Activated naive CD4-positive, alpha-beta T cell treated with anti-CD3 and anti-CD28 coated beads, Interleukin-2, amount 50 U/mL, for 72 hours (primary cell): Measurements from ENCODE around the gene OTUB2. TPM values are rescaled to one million over a fixed set of nuclear protein-coding genes. Genes with fewer than 3 reads are reported as not detected.
A peak's percentile ranks its signal among the peaks of the same experiment; 100 is the strongest.

Source experiments
- ATAC-seq, 2 donors: fragments of 150-1000 bp; cut with Tn5 transposase; 2 replicates each; pipeline ENCODE4 v1.10.0; 2021; ENCODE audit warnings: mild to moderate bottlenecking in 2 of 2, moderate library complexity in 2 of 2
- DNase-seq, 2 donors: peaks; one replicate each; pipeline ENCODE4 v3.0.0; 2021 to 2022; ENCODE audit warnings: low spot score in 2 of 2
- H3K27ac Mint-ChIP-seq, 2 donors: one replicate each; pipeline ENCODE4 v1.8.0; 2022; ENCODE audit warnings: mild to moderate bottlenecking in 2 of 2, mixed read lengths in 2 of 2
- H3K36me3 Mint-ChIP-seq, 2 donors: one replicate each; pipeline ENCODE4 v1.8.0; 2022; ENCODE audit warnings: mixed read lengths in 2 of 2
- H3K9me3 Mint-ChIP-seq, 2 donors: one replicate each; pipeline ENCODE4 v1.8.0; 2022; ENCODE audit warnings: mixed read lengths in 2 of 2
- total RNA-seq, 2 donors: library from RNA; stranded (reverse); gene quantifications; one replicate each; pipeline ENCODE4 v1.2.3, GENCODE V29; 2022

The OTUB2 gene
- total RNA-seq, 2 donors from 2014 or later = 1.2 to 2.3 TPM

- ATAC-seq = no peak
- no peaks in the 10 kb centered on the region for H3K9me3 Mint-ChIP-seq
- H3K27ac Mint-ChIP-seq = peak overlapping the region in 1 of 2 donors; percentile 55
Measured at GRCh38 chr14:94042433-94043091, 16.4 kb downstream of the OTUB2 start.

DNA sequence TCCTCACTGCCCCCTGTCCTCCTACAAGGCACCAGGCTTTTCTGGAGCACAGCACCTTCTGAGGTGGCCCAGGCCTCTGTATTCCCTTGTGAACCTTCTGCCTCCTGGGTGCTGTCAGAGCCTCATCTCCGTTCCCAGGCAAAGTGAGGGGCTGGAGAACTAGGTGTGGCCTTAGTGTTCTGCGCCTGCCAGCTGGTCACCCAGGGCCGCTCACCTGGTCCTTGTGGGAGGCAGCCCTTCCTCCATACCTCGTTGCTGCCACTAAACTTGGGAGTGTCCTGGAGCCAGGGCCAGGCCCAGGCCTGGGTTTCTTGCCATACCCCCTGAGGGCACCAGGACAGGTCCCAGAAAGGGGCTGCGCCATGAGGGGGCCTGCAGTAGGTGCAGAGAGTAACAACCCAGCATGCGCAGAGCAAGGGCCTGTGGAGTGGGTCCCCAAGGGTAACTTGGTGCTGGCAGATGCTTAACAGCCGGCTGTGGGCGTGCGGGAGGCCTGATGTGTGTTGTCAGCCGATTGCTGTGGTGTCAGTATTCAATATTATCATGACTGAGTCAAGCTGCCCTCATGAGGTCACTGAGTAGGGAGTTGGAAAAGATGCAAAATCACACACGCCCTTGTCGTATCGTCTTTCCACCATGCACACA lies 17.1 kb downstream of the OTUB2 start:
- DNase-seq (no peak), ATAC-seq (no peak)
- H3K36me3 Mint-ChIP-seq = no peaks in the 10 kb centered on the region
- peak overlapping the region; percentile 37 to 88 for H3K27ac Mint-ChIP-seq
- H3K9me3 Mint-ChIP-seq = no peaks in the 10 kb centered on the region

More at GRCh38 chr14:94042433-94043091, 16.4 kb downstream of the OTUB2 start:
- DNase-seq = no peak
- H3K36me3 Mint-ChIP-seq = no peaks in the 10 kb centered on the region

DNA sequence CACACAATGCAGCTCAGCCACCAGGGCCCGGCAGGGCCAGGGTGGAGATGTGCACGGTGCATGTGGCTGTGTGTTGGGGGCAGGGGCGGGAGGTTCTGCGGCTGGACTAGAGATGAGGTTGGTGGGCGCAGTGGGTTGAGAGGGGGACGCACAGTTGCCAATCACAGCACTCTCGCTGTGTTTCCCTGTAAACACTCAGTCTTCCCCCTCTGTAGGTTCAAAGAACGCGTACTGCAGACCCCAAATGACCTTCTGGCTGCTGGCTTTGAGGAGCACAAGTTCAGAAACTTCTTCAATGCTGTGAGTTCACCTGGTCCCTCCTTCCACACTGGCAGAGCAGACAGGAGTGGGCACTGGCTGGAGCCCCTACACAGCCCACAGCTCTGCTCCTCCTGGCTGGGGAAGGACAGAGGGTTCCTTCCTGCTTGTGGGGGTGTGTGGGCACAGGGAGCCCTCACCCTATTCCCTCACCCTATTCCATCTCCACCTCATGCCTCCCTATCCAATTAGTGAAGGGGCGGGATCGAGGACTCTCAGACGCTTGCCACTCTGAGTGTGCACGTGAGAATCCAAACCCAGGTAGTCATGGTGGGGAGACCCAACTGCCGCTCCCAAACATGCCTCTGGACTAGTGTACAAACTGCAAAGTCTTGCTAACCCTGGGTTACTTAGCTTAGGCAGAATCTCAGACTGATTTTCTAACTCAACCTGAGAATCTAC lies 17.8 kb downstream of the OTUB2 start:
- Mint-ChIP-seq H3K9me3 (no peaks in the 10 kb centered on the region), H3K36me3 (no peaks in the 10 kb centered on the region), H3K27ac (peak overlapping the region; percentile 37 to 88)
- no peak for ATAC-seq
- DNase-seq = no peak

DNA sequence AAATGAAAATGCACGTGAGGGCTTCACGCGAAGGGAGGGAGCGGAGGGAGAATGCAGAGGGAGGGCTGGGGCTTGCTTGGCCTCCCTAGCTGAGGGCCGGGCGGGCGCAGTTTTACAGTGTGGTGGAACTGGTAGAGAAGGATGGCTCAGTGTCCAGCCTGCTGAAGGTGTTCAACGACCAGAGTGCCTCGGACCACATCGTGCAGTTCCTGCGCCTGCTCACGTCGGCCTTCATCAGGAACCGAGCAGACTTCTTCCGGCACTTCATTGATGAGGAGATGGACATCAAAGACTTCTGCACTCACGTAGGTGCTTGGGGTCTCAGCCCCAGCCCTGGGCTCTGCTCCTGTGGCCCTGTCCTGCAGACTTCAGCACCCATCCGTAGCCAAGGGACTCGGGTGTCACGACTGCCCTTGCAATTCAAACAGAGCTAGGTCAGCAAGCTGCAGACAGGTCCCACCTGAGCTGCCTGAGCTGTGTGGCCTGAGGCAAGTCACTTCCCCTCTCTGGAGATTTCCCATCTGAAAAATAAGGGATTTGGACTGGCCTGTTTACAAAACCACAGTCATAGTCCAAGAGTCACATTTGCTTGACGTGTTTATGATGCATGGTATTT lies 18.4 kb downstream of the OTUB2 start:
- DNase-seq (no peak), ATAC-seq (no peak)
- Mint-ChIP-seq H3K36me3 (no peaks in the 10 kb centered on the region), H3K27ac (peak overlapping the region in 1 of 2 donors; percentile 88), H3K9me3 (no peaks in the 10 kb centered on the region)

DNA sequence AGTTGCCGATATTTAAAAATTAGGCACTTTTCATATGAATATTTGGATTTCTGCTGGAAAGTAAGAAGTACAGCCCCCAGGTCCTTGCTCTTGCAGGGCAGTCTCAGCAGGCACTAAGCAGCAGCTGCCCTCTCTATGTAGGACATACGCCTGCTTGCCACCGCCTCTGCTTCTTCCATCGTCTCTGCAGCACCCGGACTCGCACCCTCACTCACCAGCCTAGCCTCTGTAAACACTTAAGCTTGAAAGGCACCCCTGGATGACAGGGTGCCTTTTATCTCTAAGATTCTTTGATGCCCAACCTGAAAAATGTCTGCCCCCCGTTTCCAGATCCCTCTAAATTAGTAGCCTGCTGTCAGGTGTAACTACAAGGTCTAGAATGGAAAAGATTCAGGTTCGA lies 19.0 kb downstream of the OTUB2 start:
- Mint-ChIP-seq H3K27ac (no peak overlapping the region), H3K36me3 (peaks cover 2 to 4% of the 10 kb centered on the region in 2 donors), H3K9me3 (no peaks in the 10 kb centered on the region)
- no peak for ATAC-seq
- no peak for DNase-seq

DNA sequence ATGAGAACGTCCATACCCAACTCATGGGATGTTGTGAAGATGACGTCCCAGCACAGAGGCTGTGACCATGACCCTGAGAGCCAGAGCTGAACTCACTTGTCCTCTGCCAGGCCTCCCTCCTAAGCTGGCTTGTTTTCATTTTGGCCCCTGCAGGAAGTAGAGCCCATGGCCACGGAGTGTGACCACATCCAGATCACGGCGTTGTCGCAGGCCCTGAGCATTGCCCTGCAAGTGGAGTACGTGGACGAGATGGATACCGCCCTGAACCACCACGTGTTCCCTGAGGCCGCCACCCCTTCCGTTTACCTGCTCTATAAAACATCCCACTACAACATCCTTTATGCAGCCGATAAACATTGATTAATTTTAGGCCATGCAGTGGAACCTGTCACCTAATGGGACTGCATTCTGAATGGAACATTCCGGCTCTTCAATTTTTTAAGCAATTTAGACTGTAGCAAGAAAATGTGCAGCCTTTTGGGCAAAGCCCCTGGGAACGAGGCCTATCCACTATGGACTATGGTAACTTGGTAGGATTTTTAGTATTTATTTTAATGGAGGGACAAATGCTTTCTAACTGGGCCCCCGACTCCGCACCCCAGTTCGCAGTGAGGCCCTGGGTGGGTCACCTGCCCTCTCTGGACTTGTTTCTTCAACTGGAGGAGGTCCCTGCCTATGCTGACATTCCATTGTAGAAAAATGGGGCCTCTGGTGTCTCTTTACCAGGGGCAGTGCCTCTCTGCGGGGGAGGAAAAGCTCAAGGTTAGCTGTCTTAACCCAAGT lies 19.6 kb downstream of the OTUB2 start:
- no peak for DNase-seq
- peaks cover 5 to 10% of the 10 kb centered on the region in 2 donors for H3K36me3 Mint-ChIP-seq
- ATAC-seq = no peak
- H3K9me3 Mint-ChIP-seq = no peaks in the 10 kb centered on the region
- H3K27ac Mint-ChIP-seq = no peak overlapping the region

DNA sequence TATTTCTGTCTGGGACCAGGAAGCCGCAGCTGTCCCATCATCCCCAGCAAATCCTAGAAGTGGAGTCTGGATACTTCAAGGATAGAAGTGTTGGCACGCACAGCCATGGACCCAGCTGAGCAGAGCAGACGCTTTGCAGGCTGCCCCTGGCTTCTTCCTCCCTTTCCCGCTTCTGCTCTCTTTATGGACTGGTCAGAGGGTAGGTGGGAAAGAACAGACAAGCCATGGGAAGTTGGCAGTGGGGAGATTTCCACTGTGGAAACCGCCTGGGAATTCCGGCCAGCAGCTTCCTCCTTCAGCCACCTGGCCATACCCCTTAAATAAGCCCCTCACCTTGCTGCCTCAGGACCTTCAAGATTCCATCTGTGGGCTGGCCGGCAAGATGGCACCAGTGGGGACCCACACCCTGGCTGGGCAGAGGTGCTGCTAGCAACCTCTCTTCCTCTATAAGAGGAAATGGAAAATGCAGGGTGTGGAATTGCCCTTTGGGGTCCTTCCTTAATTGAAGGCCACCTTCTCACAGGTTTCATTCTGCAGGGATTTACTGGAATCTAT lies 20.6 kb downstream of the OTUB2 start:
- Mint-ChIP-seq H3K36me3 (peaks cover 5 to 20% of the 10 kb centered on the region in 2 donors), H3K27ac (no peak overlapping the region), H3K9me3 (no peaks in the 10 kb centered on the region)
- DNase-seq (no peak), ATAC-seq (no peak)

DNA sequence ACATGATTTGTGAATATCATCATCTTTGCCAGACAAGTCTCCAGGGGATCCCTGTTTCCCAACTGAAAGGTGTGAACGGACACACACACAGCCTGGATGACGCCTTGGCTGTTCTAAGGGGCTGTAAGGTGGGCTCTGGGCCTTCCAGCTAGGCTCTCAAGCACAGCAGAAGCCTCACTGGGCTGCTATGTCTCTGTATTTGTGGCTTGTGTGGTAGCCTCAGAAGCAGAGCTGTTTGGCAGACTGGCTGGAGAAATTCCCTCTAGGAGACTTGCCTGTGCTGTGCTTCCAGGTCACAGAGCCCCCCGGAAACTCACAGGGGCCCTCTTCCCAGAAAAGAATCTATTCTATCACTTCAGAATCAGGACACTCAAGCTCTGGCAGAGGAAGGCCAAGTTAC lies 21.4 kb downstream of the OTUB2 start:
- ATAC-seq = no peak
- H3K36me3 Mint-ChIP-seq = peaks cover 12 to 25% of the 10 kb centered on the region in 2 donors
- no peaks in the 10 kb centered on the region for H3K9me3 Mint-ChIP-seq
- DNase-seq = no peak
- peak overlapping the region in 1 of 2 donors; percentile 65 for H3K27ac Mint-ChIP-seq

GRCh38 chr14:94048691-94049624 lies 22.8 kb downstream of the OTUB2 start:
- no peak for ATAC-seq
- DNase-seq = no peak
- Mint-ChIP-seq H3K36me3 (peaks cover 13 to 28% of the 10 kb centered on the region in 2 donors), H3K27ac (peak overlapping the region in 1 of 2 donors; percentile 65), H3K9me3 (no peaks in the 10 kb centered on the region)

- Mint-ChIP-seq H3K9me3 (no peaks in the 10 kb centered on the region), H3K27ac (no peak overlapping the region), H3K36me3 (peaks cover 13 to 35% of the 10 kb centered on the region in 2 donors)
Measured at GRCh38 chr14:94049625-94050023, 23.5 kb downstream of the OTUB2 start.

GRCh38 chr14:94050231-94050880 lies 24.2 kb downstream of the OTUB2 start:
- ATAC-seq (peak in 1 of 2 donors; percentile 10), DNase-seq (no peak)
- Mint-ChIP-seq H3K27ac (peak overlapping the region in 1 of 2 donors; percentile 13), H3K9me3 (no peaks in the 10 kb centered on the region), H3K36me3 (peaks cover 13 to 39% of the 10 kb centered on the region in 2 donors)

More at GRCh38 chr14:94049625-94050023, 23.5 kb downstream of the OTUB2 start:
- DNase-seq = no peak
- ATAC-seq = no peak

DNA sequence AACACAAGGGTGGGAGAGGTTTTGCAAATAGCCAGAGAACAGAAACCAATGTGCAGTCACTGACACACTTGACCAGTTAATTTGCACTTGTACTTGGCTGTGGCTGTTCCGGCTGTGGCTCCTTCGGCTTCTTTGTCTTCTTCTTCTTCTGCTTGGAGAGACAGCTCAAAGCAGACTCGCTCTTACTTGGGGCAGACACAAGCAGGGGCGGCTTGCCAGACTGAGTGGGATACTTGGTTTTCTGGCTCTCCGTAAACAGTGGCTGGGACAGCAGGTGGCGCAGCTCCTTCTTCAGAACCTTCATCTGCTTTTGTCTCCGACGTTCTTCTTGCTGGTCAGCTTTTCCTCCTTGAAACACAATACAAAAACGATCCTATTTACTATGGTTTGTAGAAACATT lies 25.0 kb downstream of the OTUB2 start:
- Mint-ChIP-seq H3K27ac (peak overlapping the region; percentile 18 to 78), H3K9me3 (no peaks in the 10 kb centered on the region), H3K36me3 (peaks cover 13 to 43% of the 10 kb centered on the region in 2 donors)
- DNase-seq (no peak), ATAC-seq (no peak)

DNA sequence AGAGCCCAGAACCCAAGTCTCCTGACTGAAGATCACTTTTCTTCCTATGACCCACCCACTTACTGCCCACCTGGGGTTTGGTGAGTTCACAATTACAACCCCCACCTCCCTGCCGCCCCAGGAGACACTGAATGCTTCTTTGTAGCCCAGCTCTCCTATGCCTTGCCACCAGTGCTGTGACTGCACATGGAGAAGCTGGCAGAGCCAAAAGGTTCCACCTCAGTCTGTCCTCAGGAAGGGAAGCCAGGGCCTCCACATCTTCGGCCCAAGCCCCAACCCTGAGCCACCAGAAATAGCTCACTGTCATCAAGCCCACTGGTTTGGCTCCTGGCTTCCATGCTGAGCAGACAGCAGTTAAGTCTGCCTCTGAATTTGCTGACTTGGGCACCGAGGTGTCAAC lies 25.6 kb downstream of the OTUB2 start:
- ATAC-seq = no peak
- peaks cover 13 to 43% of the 10 kb centered on the region in 2 donors for H3K36me3 Mint-ChIP-seq
- H3K9me3 Mint-ChIP-seq = no peaks in the 10 kb centered on the region
- no peak for DNase-seq
- peak overlapping the region; percentile 18 to 78 for H3K27ac Mint-ChIP-seq

DNA sequence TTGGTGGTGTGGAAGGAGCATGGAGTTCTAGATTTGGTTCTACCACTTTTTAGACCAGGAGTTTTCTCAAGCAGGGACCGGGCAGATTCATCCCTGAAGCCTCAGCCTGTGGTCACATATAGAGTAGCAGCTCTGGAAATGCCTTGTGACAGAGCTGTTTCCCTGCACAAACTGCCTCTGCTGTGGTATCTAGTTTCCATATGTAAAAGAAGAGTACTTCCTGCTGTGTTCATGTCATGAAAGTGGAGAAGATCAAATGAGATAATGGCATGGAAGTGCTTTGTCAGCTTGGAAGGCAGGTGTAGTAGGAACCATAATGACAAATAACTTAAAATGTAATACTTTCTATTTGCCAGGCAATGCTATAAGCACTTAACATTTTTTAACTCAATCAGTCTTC lies 26.1 kb downstream of the OTUB2 start:
- no peaks in the 10 kb centered on the region for H3K9me3 Mint-ChIP-seq
- peaks cover 13 to 43% of the 10 kb centered on the region in 2 donors for H3K36me3 Mint-ChIP-seq
- H3K27ac Mint-ChIP-seq = peak overlapping the region; percentile 5 to 78
- DNase-seq (no peak), ATAC-seq (peak; percentile 16 to 39)

DNA sequence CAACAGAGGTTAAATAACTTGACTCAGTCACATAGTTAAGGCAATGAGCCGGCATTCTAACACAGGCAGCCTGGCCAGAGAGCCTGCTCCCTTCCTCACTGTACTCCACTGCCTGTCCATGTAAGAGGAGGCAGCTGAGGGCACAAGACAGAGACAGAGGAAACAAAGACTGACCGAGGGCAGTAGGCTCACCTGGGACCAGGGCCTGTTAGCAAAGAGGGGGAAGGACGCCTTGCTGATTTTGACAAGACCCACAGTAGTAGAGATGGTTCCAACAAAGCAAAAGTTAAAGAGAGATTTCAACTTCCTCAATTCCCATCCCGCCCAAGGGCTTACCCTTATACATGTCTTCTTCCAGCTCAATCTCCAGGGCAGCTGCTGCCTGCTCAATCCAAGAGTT lies 26.5 kb downstream of the OTUB2 start:
- Mint-ChIP-seq H3K27ac (peak overlapping the region; percentile 18 to 78), H3K9me3 (no peaks in the 10 kb centered on the region), H3K36me3 (peaks cover 13 to 43% of the 10 kb centered on the region in 2 donors)
- DNase-seq (no peak), ATAC-seq (no peak)
